Chondrocyte (in vitro differentiated cells): ENCODE measurements around the gene PIK3AP1. TPM values are rescaled to one million over a fixed set of nuclear protein-coding genes. Genes with fewer than 3 reads are reported as not detected.

ENCODE experiments used
- DNase-seq: peaks from one replicate; pipeline ENCODE4 v3.0.0; 2021; ENCODE audit warnings: mixed read lengths, low spot score
- H3K27ac Mint-ChIP-seq: one replicate; pipeline ENCODE4 v1.8.0; 2021; ENCODE audit warnings: mild to moderate bottlenecking, moderate library complexity, mixed read lengths; ENCODE audit not compliant: unreplicated experiment
- H3K27me3 Mint-ChIP-seq: 2 replicates; pipeline ENCODE4 v1.8.0; 2021; ENCODE audit warnings: low read depth, mixed read lengths
- H3K36me3 Mint-ChIP-seq: 2 replicates; pipeline ENCODE4 v1.8.0; 2021; ENCODE audit warnings: low read depth, mixed read lengths
- H3K4me1 Mint-ChIP-seq: 2 replicates; pipeline ENCODE4 v1.8.0; 2021; ENCODE audit warnings: low read depth, mild to moderate bottlenecking, mixed read lengths
- H3K4me3 Mint-ChIP-seq: one replicate; pipeline ENCODE4 v1.8.0; 2021; ENCODE audit warnings: mild to moderate bottlenecking, moderate library complexity, mixed read lengths; ENCODE audit not compliant: unreplicated experiment
- H3K9me3 Mint-ChIP-seq: 2 replicates; pipeline ENCODE4 v1.8.0; 2021; ENCODE audit warnings: low read depth, mixed read lengths
- CTCF ChIP-seq: fragments of 200-600 bp; sonication (generic); IDR thresholded peaks from 2 replicates; pipeline ENCODE4 v1.5.0; 2021; ENCODE audit warnings: antibody characterized with exemption, mild to moderate bottlenecking, moderate library complexity
- total RNA-seq: library from RNA; stranded (reverse); gene quantifications from 3 replicates; pipeline ENCODE4 v1.2.1, GENCODE V29; 2021

PIK3AP1 gene
- total RNA-seq, 1 donor from 2014 or later: 9.9 TPM

GRCh38 chr10:96608262-96608661, 112.1 kb downstream of the PIK3AP1 start:
- DNase-seq: no peak
- no peak for TF ChIP-seq CTCF
- Mint-ChIP-seq H3K27me3 (no peaks in the 10 kb centered on the region), H3K4me1 (peaks cover 15% of the 10 kb centered on the region), H3K4me3 (no peak overlapping the region), H3K27ac (no peak overlapping the region), H3K9me3 (no peaks in the 10 kb centered on the region), H3K36me3 (peaks cover 2% of the 10 kb centered on the region)

- Mint-ChIP-seq H3K4me1 (peaks cover 15% of the 10 kb centered on the region), H3K4me3 (no peak overlapping the region), H3K36me3 (peaks cover 2% of the 10 kb centered on the region), H3K27me3 (no peaks in the 10 kb centered on the region), H3K9me3 (no peaks in the 10 kb centered on the region), H3K27ac (no peak overlapping the region)
- no peak for DNase-seq
- TF ChIP-seq CTCF: no peak
These were observed 113.4 kb downstream of the PIK3AP1 start for GRCh38 chr10:96606946-96607345.

GRCh38 chr10:96606216-96606615, 114.1 kb downstream of the PIK3AP1 start:
- TF ChIP-seq CTCF: no peak
- no peaks in the 10 kb centered on the region for H3K27me3 Mint-ChIP-seq
- peaks cover 2% of the 10 kb centered on the region for H3K36me3 Mint-ChIP-seq
- no peak for DNase-seq
- H3K27ac Mint-ChIP-seq: no peak overlapping the region
- H3K4me3 Mint-ChIP-seq: no peak overlapping the region
- H3K4me1 Mint-ChIP-seq: peaks cover 15% of the 10 kb centered on the region
- no peaks in the 10 kb centered on the region for H3K9me3 Mint-ChIP-seq

GRCh38 chr10:96600337-96600736, 120.0 kb downstream of the PIK3AP1 start:
- H3K27me3 Mint-ChIP-seq: peaks cover 2% of the 10 kb centered on the region
- no peaks in the 10 kb centered on the region for H3K36me3 Mint-ChIP-seq
- H3K27ac Mint-ChIP-seq: no peak overlapping the region
- H3K9me3 Mint-ChIP-seq: no peaks in the 10 kb centered on the region
- no peak overlapping the region for H3K4me3 Mint-ChIP-seq
- no peaks in the 10 kb centered on the region for H3K4me1 Mint-ChIP-seq
- no peak for TF ChIP-seq CTCF
- no peak for DNase-seq

GRCh38 chr10:96598846-96599245, 121.5 kb downstream of the PIK3AP1 start:
- DNase-seq: no peak
- no peaks in the 10 kb centered on the region for H3K4me1 Mint-ChIP-seq
- H3K9me3 Mint-ChIP-seq: no peaks in the 10 kb centered on the region
- TF ChIP-seq CTCF: no peak
- no peak overlapping the region for H3K4me3 Mint-ChIP-seq
- peaks cover 2% of the 10 kb centered on the region for H3K27me3 Mint-ChIP-seq
- H3K36me3 Mint-ChIP-seq: no peaks in the 10 kb centered on the region
- no peak overlapping the region for H3K27ac Mint-ChIP-seq
